HG03469 (cell line): ENCODE data around the gene LAMTOR4.
A peak's percentile ranks its signal among the peaks of the same experiment; 100 is the strongest.
"Not testable (repeated sequence)": the region's sequence is repeated elsewhere in the genome, so short reads cannot be mapped to it uniquely, and the experiment has no call there.

ENCODE experiments used
- ATAC-seq: cut with Tn5 transposase; IDR thresholded peaks from one replicate; pipeline ENCODE4 v1.9.1; 2021; ENCODE audit warnings: mild to moderate bottlenecking, moderate library complexity, moderate number of reproducible peaks; ENCODE audit not compliant: unreplicated experiment

Gene LAMTOR4

GRCh38 chr7:100122067-100122466 lies 26.7 kb upstream of the LAMTOR4 start:
- ATAC-seq, result no peak

DNA sequence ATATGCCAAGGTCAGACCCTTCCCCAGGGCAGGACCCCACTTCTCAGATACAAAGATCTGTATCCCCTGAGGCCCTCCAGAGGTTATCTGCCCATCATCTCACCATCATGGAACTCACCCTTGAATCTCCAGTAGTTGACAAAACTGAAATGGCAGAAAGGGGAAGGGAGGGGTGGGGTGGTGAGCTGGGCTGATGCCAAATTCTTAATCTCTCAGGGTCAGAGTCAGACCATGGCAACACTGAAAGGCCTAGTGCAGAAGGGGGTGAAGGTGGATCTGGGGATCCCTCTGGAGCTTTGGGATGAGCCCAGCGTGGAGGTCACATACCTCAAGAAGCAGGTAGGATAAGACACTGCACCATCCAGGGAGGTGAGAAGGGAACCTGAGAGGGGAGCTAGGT lies 26.1 kb upstream of the LAMTOR4 start:
- ATAC-seq, result no peak

DNA sequence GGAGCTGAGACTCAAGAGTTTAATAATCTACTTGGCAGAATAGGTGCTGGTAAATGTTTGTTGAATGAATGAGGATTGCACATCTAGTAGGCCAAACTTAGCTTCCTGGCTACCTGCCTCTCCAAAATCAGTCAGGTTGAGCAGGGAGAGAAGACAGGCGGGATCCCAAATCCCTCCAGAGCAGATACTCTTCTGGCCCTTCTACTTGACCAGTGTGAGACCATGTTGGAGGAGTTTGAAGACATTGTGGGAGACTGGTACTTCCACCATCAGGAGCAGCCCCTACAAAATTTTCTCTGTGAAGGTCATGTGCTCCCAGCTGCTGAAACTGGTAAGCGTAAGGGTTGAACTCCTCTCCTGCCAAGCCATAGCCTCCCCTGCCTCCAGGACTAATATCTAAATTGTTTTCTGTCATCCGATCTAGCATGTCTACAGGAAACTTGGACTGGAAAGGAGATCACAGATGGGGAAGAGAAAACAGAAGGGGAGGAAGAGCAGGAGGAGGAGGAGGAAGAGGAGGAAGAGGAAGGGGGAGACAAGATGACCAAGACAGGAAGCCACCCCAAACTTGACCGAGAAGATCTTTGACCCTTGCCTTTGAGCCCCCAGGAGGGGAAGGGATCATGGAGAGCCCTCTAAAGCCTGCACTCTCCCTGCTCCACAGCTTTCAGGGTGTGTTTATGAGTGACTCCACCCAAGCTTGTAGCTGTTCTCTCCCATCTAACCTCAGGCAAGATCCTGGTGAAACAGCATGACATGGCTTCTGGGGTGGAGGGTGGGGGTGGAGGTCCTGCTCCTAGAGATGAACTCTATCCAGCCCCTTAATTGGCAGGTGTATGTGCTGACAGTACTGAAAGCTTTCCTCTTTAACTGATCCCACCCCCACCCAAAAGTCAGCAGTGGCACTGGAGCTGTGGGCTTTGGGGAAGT lies 24.2 kb upstream of the LAMTOR4 start:
- ATAC-seq, result no peak

DNA sequence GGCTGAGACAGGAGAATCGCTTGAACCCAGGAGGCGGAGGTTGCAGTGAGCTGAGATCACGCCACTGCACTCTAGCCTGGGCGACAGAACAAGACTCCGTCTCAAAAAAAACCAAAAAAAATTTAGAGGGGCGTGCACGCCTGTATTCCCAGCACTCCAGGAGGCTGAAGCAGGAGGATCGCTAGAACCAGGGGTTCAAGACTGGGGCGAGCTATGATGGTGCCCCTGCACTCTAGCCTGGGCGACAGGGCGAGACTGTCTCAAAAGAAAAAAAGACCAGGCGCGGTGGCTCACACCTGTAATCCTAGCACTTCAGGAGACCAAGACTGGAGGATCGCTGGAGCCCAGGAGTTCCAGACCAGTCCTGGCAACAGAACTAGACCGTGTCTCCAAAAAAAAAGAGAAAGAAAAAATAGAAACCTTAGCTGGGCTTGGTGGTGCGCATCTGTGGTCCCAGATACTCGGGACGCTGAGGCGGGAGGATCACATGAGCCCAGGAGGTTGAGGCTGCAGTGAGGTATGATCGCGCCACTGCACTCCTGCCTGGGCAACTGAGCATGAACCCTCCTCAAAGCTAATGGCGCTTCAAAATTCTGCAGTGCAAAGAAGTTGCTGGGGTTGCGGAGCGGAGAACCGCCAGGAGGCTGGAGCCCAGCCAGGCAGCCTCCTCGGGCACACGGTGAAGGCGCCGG lies 22.3 kb upstream of the LAMTOR4 start:
- no peak for ATAC-seq

DNA sequence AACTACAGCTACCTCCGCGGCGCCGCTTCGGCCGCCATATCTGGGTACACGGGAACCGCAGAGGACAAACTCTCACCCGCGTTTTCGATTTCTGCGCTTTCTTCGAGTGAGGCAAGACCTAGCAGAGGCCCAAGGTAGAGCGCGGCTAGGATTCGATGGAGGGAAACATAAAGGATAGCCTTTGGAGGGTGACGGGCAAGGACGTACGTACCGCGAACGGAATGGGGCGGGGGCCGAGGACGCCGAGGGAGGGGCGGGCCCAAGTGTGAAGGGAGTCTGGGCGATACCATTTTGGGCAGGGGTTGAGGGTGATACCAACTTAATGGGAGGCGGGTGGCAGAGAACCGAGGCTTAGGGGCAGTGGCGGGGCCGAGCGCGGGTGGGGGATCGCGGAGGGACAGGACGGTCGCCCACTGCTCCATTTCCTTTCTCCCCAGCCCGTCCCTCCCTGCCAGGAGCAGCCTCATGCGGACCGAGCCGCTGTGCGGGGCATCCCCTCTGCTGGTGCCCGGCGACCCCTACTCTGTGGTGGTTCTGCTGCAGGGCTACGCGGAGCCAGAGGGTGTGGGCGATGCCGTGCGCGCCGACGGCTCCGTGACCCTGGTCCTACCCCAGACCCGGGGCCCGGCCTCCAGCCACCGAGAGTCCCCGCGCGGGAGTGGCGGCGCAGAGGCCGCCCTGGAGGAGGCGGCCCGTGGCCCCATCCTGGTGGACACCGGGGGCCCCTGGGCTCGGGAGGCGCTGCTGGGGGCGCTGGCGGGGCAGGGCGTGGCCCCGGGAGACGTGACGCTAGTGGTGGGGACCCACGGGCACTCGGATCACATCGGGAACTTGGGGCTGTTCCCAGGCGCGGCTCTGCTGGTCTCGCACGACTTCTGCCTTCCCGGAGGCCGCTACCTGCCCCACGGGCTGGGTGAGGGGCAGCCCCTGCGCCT lies 21.5 kb upstream of the LAMTOR4 start, which contains the start of gene MBLAC1:
Gene MBLAC1 (plus strand): TSS at position 37 of the 935 bp plus-strand sequence. CDS start 429 bp downstream, at position 466.
- ATAC-seq, result no peak

- ATAC-seq, result no peak
Measured at GRCh38 chr7:100127866-100128636, 20.7 kb upstream of the LAMTOR4 start.

GRCh38 chr7:100128637-100128963 lies 20.1 kb upstream of the LAMTOR4 start:
- no peak for ATAC-seq

DNA sequence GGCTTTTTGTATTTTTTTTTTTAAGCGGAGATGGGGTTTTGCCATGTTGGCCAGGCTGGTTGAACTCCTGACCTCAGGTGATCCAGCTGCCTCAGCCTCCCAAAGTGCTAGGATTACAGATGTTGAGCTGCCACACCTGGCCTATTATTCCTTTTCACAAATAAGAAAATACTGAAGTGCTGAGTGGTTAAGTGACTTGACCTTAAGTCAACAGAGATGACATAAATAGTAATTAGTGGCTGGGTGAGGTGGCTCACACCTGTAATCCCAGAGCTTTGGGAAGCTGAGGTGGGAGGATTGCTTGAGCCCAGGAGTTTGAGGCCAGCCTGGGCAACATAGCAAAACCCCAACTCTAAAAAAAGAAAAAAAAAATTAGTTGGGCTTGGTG lies 18.5 kb upstream of the LAMTOR4 start:
- ATAC-seq, result not testable (repeated sequence)

GRCh38 chr7:100130608-100131453 lies 17.9 kb upstream of the LAMTOR4 start:
- ATAC-seq, result no peak

DNA sequence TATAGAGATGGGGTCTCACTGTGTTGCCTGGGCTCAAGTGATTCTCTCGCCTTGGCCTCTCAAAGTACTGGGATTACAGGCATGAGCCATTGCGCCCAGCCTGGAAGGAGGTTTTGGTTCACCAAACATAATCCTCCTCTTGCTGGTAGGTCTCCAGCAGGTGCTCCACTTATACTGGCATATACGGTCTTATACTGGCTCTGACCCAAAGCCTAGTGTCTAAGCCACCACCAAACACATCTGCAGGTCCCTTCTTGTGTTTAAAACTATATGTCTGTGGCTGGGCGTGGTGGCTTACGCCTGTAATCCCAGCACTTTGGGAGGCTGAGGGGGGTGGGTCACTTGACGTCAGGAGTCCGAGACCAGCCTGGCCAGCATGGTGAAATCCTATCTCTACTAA lies 16.6 kb upstream of the LAMTOR4 start:
- no peak for ATAC-seq

DNA sequence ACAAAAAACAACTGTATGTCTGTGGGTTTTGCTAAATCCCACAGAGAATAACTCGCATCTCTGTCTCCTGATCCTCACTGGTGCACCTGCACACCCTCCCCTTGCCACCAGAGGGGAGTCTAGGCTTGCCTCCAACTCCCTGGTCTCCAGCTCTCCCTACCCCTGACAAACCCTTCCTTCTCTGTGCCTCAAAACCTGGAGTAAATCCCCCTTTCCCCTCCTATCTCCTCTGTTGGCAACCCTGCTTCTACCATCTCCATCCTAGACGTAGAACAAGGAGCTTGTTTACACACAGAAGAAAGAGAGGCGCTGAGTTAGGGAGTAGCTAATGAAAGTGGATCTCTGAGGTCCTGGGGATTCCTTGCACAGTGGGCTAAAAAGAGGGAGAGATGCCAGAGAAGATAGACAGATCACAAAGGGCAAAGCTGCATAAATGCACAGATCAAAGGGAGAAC lies 16.0 kb upstream of the LAMTOR4 start:
- ATAC-seq, result peak; percentile 54

GRCh38 chr7:100137851-100138760 lies 10.6 kb upstream of the LAMTOR4 start:
- ATAC-seq, result no peak

- ATAC-seq, result no peak
Measured at GRCh38 chr7:100141555-100141949, 7.2 kb upstream of the LAMTOR4 start.

- no peak for ATAC-seq
Measured at GRCh38 chr7:100142461-100142860, 6.3 kb upstream of the LAMTOR4 start.

DNA sequence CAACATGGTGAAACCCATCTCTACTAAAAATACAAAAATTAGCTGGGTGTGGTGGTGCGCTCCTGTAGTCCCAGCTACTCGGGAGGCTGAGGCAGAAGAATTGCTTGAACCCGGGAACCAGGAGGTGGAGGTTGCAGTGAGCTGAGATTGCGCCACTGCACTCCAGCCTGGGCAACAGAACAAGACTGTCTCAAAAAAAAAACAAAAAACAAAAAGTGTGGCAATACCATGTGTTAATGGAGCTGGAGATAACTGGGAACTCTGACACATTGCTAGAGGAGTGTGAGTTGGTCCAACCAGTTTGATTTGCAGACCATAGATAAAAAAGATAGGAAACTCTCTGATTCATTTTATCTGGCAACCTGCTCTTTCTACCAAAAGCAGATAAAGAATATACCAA lies 2.4 kb upstream of the LAMTOR4 start:
- ATAC-seq, result not testable (repeated sequence)

DNA sequence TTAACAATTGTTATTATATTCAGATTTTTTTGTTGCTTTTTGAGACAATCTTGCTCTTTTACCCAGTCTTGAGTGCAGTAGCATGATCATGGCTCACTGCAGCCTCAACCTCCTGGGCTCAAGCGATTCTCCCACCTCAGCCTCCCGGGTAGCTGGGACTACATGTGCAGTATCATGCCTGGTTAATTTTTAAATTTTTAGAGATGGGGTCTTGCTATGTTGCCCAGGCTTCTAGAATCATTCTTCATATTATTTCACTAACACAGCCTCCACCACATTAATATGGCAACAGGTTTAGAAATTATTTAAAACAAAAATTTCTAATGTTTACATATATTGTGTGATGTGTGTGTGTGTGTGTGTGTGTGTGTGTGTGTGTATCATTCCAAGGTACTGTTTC lies 1.4 kb upstream of the LAMTOR4 start:
- no peak for ATAC-seq

DNA sequence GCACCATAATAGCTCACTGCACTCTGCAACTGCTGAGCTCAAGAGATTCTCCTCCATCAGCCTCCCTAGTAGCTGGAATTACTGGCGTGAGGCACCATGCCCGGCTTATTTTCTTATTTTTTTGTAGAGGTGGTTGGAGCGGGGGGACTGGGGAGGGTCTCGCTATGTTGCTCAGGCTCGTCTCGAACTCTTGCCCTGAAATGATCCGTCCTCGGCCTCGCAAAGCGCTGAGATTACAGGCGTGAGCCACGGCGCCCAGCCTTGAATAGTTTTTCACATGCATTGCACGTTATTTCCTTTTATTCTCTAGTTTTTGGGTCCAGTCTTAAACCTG lies 526 bp upstream of the LAMTOR4 start:
- no peak for ATAC-seq

DNA sequence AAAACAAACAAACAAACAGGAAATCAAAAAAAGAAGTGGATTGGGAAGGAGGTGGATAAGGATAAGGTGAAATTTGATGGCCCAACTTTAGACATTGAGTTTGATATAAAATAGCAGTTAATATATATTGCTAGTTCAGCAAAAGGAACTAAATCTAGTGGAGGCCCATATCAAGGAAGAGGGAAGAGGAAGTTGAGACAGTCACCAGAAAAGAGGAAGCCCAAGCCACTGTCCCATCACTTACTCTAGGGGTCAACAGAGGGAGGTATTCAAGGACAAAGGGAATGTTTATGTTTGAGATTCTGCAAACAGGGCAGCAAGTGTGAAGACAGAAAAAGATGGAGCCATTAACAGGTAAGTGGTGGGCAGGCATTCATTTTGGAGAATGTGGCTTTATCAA lies 3.7 kb downstream of the LAMTOR4 start:
- ATAC-seq, result no peak
